ENCODE results near the gene IMMP2L. TPM values are rescaled to one million over a fixed set of nuclear protein-coding genes. Genes with fewer than 3 reads are reported as not detected.

Gene IMMP2L
- total RNA-seq, 4 donors from 2014 or later = 19.0 to 37.2 (median 21.3) TPM

- TF ChIP-seq CTCF (IDR thresholded peaks at IDR 0.05; ENCODE audit: low read depth) = no peak
Observed at GRCh38 chr7:111196655-111197054, 365.6 kb downstream of the IMMP2L start.

GRCh38 chr7:111192614-111193413 lies 369.5 kb downstream of the IMMP2L start:
- TF ChIP-seq CTCF (IDR thresholded peaks at IDR 0.05; ENCODE audit: low read depth) = no peak

- TF ChIP-seq CTCF (IDR thresholded peaks at IDR 0.05; ENCODE audit: low read depth) = no peak
Observed at GRCh38 chr7:111190804-111191203, 371.5 kb downstream of the IMMP2L start.

GRCh38 chr7:111184987-111185386 lies 377.3 kb downstream of the IMMP2L start:
- no peak for TF ChIP-seq CTCF (IDR thresholded peaks at IDR 0.05; ENCODE audit: low read depth)

GRCh38 chr7:111183321-111183720 lies 379.0 kb downstream of the IMMP2L start:
- no peak for TF ChIP-seq CTCF (IDR thresholded peaks at IDR 0.05; ENCODE audit: low read depth)

- no peak for TF ChIP-seq CTCF (IDR thresholded peaks at IDR 0.05; ENCODE audit: low read depth)
Observed at GRCh38 chr7:111180338-111180737, 382.0 kb downstream of the IMMP2L start.

GRCh38 chr7:111175908-111176441 lies 386.3 kb downstream of the IMMP2L start:
- TF ChIP-seq CTCF (IDR thresholded peaks at IDR 0.05; ENCODE audit: low read depth) = no peak

Measured in subcutaneous adipose tissue (tissue), 4 donors.